Measurements from ENCODE around the gene REV1. TPM values are rescaled to one million over a fixed set of nuclear protein-coding genes. Genes with fewer than 3 reads are reported as not detected.

REV1 gene
- polyA plus RNA-seq, 3 donors: 6.5 to 39.9 (median 9.5) TPM

DNA sequence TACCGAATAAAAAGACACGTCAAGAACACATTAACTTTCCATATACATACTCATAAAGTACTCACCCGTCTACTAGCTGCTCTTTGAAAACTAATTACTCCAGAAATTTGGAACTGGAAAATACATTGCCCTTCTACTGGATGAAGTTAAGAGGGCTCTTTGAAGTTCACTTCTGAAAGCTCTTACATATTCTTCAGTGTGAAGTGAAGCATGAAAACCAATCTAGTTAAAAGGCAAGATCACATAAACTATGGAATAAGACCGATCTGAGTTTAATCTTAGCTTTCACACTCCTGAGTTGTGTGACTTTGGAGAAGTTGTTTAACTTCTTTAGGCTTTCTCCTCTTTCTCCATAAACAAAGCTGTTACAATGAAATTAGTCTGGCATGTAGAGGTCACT, 38.5 kb downstream of the REV1 start:
- WGBS (ENCODE audit: insufficient coverage): no CpG with 5 or more reads among the region's 4 CpGs
- Histone ChIP-seq H3K36me3 (replicated peaks in 1 of 2; ENCODE audit: control insufficient read depth in 1 of 2, insufficient read depth in 2 of 2, low read length in 2 of 2) (peaks cover 82 to 89% of the 10 kb centered on the region in 2 donors), H4K20me1 (ENCODE audit: insufficient read depth, low read length) (peaks cover 11% of the 10 kb centered on the region), H3K27me3 (ENCODE audit: control insufficient read depth in 2 of 2, insufficient read depth in 2 of 2, low read length in 2 of 2) (no peaks in the 10 kb centered on the region), H2AFZ (ENCODE audit: insufficient read depth, low read depth, low read length, poor library complexity, severe bottlenecking) (no peak overlapping the region), H3K4me1 (ENCODE audit: control insufficient read depth in 1 of 2, insufficient read depth in 2 of 2, low read length in 2 of 2) (no peaks in the 10 kb centered on the region), H3K9me3 (replicated peaks in 1 of 2; ENCODE audit: control insufficient read depth in 1 of 2, insufficient read depth in 1 of 2, low read length in 2 of 2) (no peaks in the 10 kb centered on the region), H3K79me2 (ENCODE audit: insufficient read depth, low read length) (peaks cover 14% of the 10 kb centered on the region), H3K27ac (ENCODE audit: low read depth in 1 of 2, low read length in 2 of 2) (no peak overlapping the region), H3K4me2 (replicated peaks; ENCODE audit: extremely low read depth, low read length, poor library complexity, severe bottlenecking) (no peak overlapping the region), H3K9ac (ENCODE audit: insufficient read depth, low read length, poor library complexity, severe bottlenecking) (no peak overlapping the region), H3K4me3 (replicated peaks in 1 of 3; ENCODE audit: low read depth in 2 of 3, low read length in 3 of 3) (no peak overlapping the region)
- intact Hi-C loops (cut with micrococcal nuclease): no loop called here
- H3K27me3 Mint-ChIP-seq (ENCODE audit: low read depth in 3 of 3): peaks cover 0 to 1% (median 0%) of the 10 kb centered on the region in 3 donors
- H3K4me1 Mint-ChIP-seq: no peaks in the 10 kb centered on the region
- H3K27ac Mint-ChIP-seq: no peak overlapping the region
- H3K4me3 Mint-ChIP-seq: no peak overlapping the region
- DNase-seq: no peak
- no peaks in the 10 kb centered on the region for H3K9me3 Mint-ChIP-seq
- H3K36me3 Mint-ChIP-seq: peaks cover 60 to 88% of the 10 kb centered on the region in 2 donors
- TF ChIP-seq, protein P1, sequence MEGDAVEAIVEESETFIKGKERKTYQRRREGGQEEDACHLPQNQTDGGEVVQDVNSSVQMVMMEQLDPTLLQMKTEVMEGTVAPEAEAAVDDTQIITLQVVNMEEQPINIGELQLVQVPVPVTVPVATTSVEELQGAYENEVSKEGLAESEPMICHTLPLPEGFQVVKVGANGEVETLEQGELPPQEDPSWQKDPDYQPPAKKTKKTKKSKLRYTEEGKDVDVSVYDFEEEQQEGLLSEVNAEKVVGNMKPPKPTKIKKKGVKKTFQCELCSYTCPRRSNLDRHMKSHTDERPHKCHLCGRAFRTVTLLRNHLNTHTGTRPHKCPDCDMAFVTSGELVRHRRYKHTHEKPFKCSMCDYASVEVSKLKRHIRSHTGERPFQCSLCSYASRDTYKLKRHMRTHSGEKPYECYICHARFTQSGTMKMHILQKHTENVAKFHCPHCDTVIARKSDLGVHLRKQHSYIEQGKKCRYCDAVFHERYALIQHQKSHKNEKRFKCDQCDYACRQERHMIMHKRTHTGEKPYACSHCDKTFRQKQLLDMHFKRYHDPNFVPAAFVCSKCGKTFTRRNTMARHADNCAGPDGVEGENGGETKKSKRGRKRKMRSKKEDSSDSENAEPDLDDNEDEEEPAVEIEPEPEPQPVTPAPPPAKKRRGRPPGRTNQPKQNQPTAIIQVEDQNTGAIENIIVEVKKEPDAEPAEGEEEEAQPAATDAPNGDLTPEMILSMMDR (IDR thresholded peaks at IDR 0.05): no peak

DNA sequence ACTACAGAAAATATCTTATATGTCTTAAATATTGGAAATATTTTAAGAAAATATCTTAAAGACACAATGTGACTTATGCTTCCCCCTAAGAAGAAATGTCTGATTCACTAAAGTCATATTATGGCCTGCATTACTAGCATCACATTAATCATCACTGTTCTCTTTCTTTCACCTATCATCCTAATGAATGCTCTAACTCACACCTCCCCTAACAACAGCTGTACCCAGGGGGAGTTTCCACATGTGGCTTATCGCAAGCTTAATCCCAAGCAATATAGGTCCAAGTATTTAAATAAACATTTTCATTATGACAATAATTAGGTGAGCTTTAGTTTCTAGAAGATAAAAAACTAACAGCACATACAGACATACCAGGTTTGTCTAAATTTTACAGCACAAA, 39.6 kb downstream of the REV1 start:
- DNase-seq: no peak
- H3K4me2 ChIP-seq (replicated peaks; ENCODE audit: extremely low read depth, low read length, poor library complexity, severe bottlenecking): no peak overlapping the region
- WGBS (ENCODE audit: insufficient coverage): no CpG with 5 or more reads among the region's 1 CpG
- H3K36me3 ChIP-seq (replicated peaks in 1 of 2; ENCODE audit: control insufficient read depth in 1 of 2, insufficient read depth in 2 of 2, low read length in 2 of 2): peaks cover 76 to 88% of the 10 kb centered on the region in 2 donors
- H3K9ac ChIP-seq (ENCODE audit: insufficient read depth, low read length, poor library complexity, severe bottlenecking): no peak overlapping the region
- no peak overlapping the region for H2AFZ ChIP-seq (ENCODE audit: insufficient read depth, low read depth, low read length, poor library complexity, severe bottlenecking)
- H3K9me3 ChIP-seq (replicated peaks in 1 of 2; ENCODE audit: control insufficient read depth in 1 of 2, insufficient read depth in 1 of 2, low read length in 2 of 2): no peaks in the 10 kb centered on the region
- TF ChIP-seq, protein P1 (IDR thresholded peaks at IDR 0.05): no peak
- H4K20me1 ChIP-seq (ENCODE audit: insufficient read depth, low read length): peaks cover 4% of the 10 kb centered on the region
- H3K4me3 ChIP-seq (replicated peaks in 1 of 3; ENCODE audit: low read depth in 2 of 3, low read length in 3 of 3): no peak overlapping the region
- intact Hi-C loops (cut with micrococcal nuclease): no loop called here
- H3K4me3 Mint-ChIP-seq: no peak overlapping the region
- H3K4me1 ChIP-seq (ENCODE audit: control insufficient read depth in 1 of 2, insufficient read depth in 2 of 2, low read length in 2 of 2): no peaks in the 10 kb centered on the region
- H3K27me3 ChIP-seq (ENCODE audit: control insufficient read depth in 2 of 2, insufficient read depth in 2 of 2, low read length in 2 of 2): no peaks in the 10 kb centered on the region
- H3K79me2 ChIP-seq (ENCODE audit: insufficient read depth, low read length): peaks cover 15% of the 10 kb centered on the region
- peaks cover 0 to 1% (median 0%) of the 10 kb centered on the region in 3 donors for H3K27me3 Mint-ChIP-seq (ENCODE audit: low read depth in 3 of 3)
- H3K4me1 Mint-ChIP-seq: no peaks in the 10 kb centered on the region
- peaks cover 53 to 79% of the 10 kb centered on the region in 2 donors for H3K36me3 Mint-ChIP-seq
- no peak overlapping the region for H3K27ac ChIP-seq (ENCODE audit: low read depth in 1 of 2, low read length in 2 of 2)
- no peaks in the 10 kb centered on the region for H3K9me3 Mint-ChIP-seq
- H3K27ac Mint-ChIP-seq: peak overlapping the region in 1 of 7 donors; percentile 51
